ENCODE results near the gene GPALPP1.
"Not testable (repeated sequence)": the region's sequence is repeated elsewhere in the genome, so short reads cannot be mapped to it uniquely, and the experiment has no call there.

GPALPP1 gene

GRCh38 chr13:45007225-45007624 lies 17.9 kb downstream of the GPALPP1 start:
- no peak for DNase-seq

GRCh38 chr13:45007823-45008222 lies 18.5 kb downstream of the GPALPP1 start:
- no peak for DNase-seq

GRCh38 chr13:45011198-45011597 lies 21.9 kb downstream of the GPALPP1 start:
- no peak for DNase-seq

GRCh38 chr13:45015300-45015699 lies 26.0 kb downstream of the GPALPP1 start:
- no peak for DNase-seq

GRCh38 chr13:45016792-45017425 lies 27.6 kb downstream of the GPALPP1 start:
- DNase-seq: no peak

GRCh38 chr13:45019981-45020380 lies 30.6 kb downstream of the GPALPP1 start:
- not testable (repeated sequence) for DNase-seq

- DNase-seq: no peak
Measured at GRCh38 chr13:45021250-45021649, 31.9 kb downstream of the GPALPP1 start.

GRCh38 chr13:45024847-45025246 lies 35.5 kb downstream of the GPALPP1 start:
- DNase-seq: no peak

- DNase-seq: no peak
Measured at GRCh38 chr13:45034342-45034741, 45.0 kb downstream of the GPALPP1 start.

- DNase-seq: no peak
Measured at GRCh38 chr13:45036206-45036605, 46.9 kb downstream of the GPALPP1 start.

GRCh38 chr13:45040173-45040572 lies 50.8 kb downstream of the GPALPP1 start:
- DNase-seq: no peak

- DNase-seq: no peak
Measured at GRCh38 chr13:45040622-45041021, 51.3 kb downstream of the GPALPP1 start.

- no peak for DNase-seq
Measured at GRCh38 chr13:45042539-45042938, 53.2 kb downstream of the GPALPP1 start.

- DNase-seq: no peak
Measured at GRCh38 chr13:45046445-45046844, 57.1 kb downstream of the GPALPP1 start.

- peak; percentile 73 for DNase-seq
Measured at GRCh38 chr13:45047394-45048310, 58.3 kb downstream of the GPALPP1 start.

GRCh38 chr13:45048890-45049407 lies 59.6 kb downstream of the GPALPP1 start:
- no peak for DNase-seq

- no peak for DNase-seq
Measured at GRCh38 chr13:45049478-45049877, 60.1 kb downstream of the GPALPP1 start.

GRCh38 chr13:45051315-45051714 lies 62.0 kb downstream of the GPALPP1 start:
- DNase-seq: no peak

GRCh38 chr13:45055198-45055901 lies 66.0 kb downstream of the GPALPP1 start:
- no peak for DNase-seq

GRCh38 chr13:45055902-45056648 lies 66.7 kb downstream of the GPALPP1 start:
- no peak for DNase-seq

- DNase-seq: no peak
Measured at GRCh38 chr13:45060062-45060461, 70.7 kb downstream of the GPALPP1 start.

- DNase-seq: no peak
Measured at GRCh38 chr13:45063261-45063860, 74.0 kb downstream of the GPALPP1 start.

Data from CD4-positive, alpha-beta T cell treated with Interleukin-4 for 4 hours (primary cell).